GM12891 (cell line): ENCODE data around the gene CFAP58.
A peak's percentile ranks its signal among the peaks of the same experiment; 100 is the strongest.

Source experiments
- DNase-seq: peaks from one replicate; pipeline ENCODE4 v3.0.0; 2011; ENCODE audit warnings: low spot score; ENCODE audit not compliant: insufficient read length
- FAIRE-seq: peaks from 2 replicates; lab custom pipeline; 2011; peaks lifted over from hg19 to GRCh38; lab: Jason Lieb, UNC
- PAX5 ChIP-seq: IDR thresholded peaks from 2 replicates; pipeline ENCODE4 v1.6.1; 2011; ENCODE audit warnings: low read length, moderate library complexity, mild to moderate bottlenecking; ENCODE audit not compliant: insufficient read depth, severe bottlenecking
- POLR2A ChIP-seq: IDR thresholded peaks from 2 replicates; pipeline ENCODE4 v1.6.1; 2011; ENCODE audit warnings: low read depth, low read length, control low read depth
- POLR2AphosphoS5 ChIP-seq: IDR thresholded peaks from 2 replicates; pipeline ENCODE4 v1.6.1; 2011; ENCODE audit warnings: low read depth, low read length, control low read depth
- POU2F2 ChIP-seq: IDR thresholded peaks from 2 replicates; pipeline ENCODE4 v1.6.1; 2011; ENCODE audit warnings: low read depth, mild to moderate bottlenecking, control low read depth, low read length, moderate library complexity
- SPI1 ChIP-seq: IDR thresholded peaks from 2 replicates; pipeline ENCODE4 v1.6.1; 2011; ENCODE audit warnings: low read depth, low read length, control low read depth
- TAF1 ChIP-seq: IDR thresholded peaks from 2 replicates; pipeline ENCODE4 v1.6.1; 2011; ENCODE audit warnings: low read depth, low read length, control low read depth

CFAP58 gene

GRCh38 chr10:104324221-104324686 lies 29.4 kb upstream of the CFAP58 start:
- TF ChIP-seq POLR2AphosphoS5 (no peak), POU2F2 (no peak), TAF1 (no peak), SPI1 (peak; percentile 67)
- no peak for DNase-seq
- peak; percentile 45 for FAIRE-seq

GRCh38 chr10:104324931-104325330 lies 28.7 kb upstream of the CFAP58 start:
- TF ChIP-seq TAF1 = no peak
- no peak for TF ChIP-seq POU2F2
- TF ChIP-seq POLR2AphosphoS5 = no peak
- TF ChIP-seq PAX5 = no peak
- TF ChIP-seq POLR2A = no peak
- no peak for TF ChIP-seq SPI1
- DNase-seq (no peak), FAIRE-seq (no peak)

GRCh38 chr10:104325436-104326435 lies 27.9 kb upstream of the CFAP58 start:
- FAIRE-seq (no peak), DNase-seq (no peak)
- TF ChIP-seq POLR2A = no peak
- no peak for TF ChIP-seq PAX5
- no peak for TF ChIP-seq POU2F2

- FAIRE-seq = no peak
- no peak for TF ChIP-seq POU2F2
- no peak for TF ChIP-seq SPI1
- TF ChIP-seq POLR2AphosphoS5 = no peak
- TF ChIP-seq POLR2A = no peak
- no peak for TF ChIP-seq PAX5
- TF ChIP-seq TAF1 = no peak
- DNase-seq = no peak
Measured at GRCh38 chr10:104326991-104327610, 26.5 kb upstream of the CFAP58 start.

- FAIRE-seq = no peak
- no peak for DNase-seq
- TF ChIP-seq TAF1 = no peak
- no peak for TF ChIP-seq POU2F2
- TF ChIP-seq POLR2A = no peak
- TF ChIP-seq PAX5 = no peak
Measured at GRCh38 chr10:104327745-104328645, 25.6 kb upstream of the CFAP58 start.

GRCh38 chr10:104328646-104328895 lies 25.1 kb upstream of the CFAP58 start:
- no peak for DNase-seq
- no peak for FAIRE-seq
- no peak for TF ChIP-seq POLR2A
- TF ChIP-seq TAF1 = no peak
- no peak for TF ChIP-seq POLR2AphosphoS5
- TF ChIP-seq PAX5 = no peak
- TF ChIP-seq SPI1 = no peak
- TF ChIP-seq POU2F2 = no peak

GRCh38 chr10:104328896-104329710 lies 24.5 kb upstream of the CFAP58 start:
- FAIRE-seq (peak; percentile 33), DNase-seq (no peak)
- 0 out of 2 replicates have a peak, but pooled peaks have one; percentile 14 for TF ChIP-seq POU2F2
- no peak for TF ChIP-seq POLR2AphosphoS5

- TF ChIP-seq PAX5 (no peak), POU2F2 (no peak), POLR2AphosphoS5 (no peak), SPI1 (no peak), TAF1 (no peak), POLR2A (no peak)
- FAIRE-seq = no peak
- no peak for DNase-seq
Measured at GRCh38 chr10:104329735-104330134, 23.9 kb upstream of the CFAP58 start.
